GM19397 (cell line): Measurements from ENCODE around the gene GCK.

Source experiments
- ATAC-seq: cut with Tn5 transposase; IDR thresholded peaks from one replicate; pipeline ENCODE4 v1.9.1; 2021; ENCODE audit warnings: mild to moderate bottlenecking, moderate library complexity; ENCODE audit not compliant: unreplicated experiment

GCK gene

GRCh38 chr7:44124822-44125202 lies 64.4 kb downstream of the GCK start:
- no peak for ATAC-seq

- peak; percentile 98 for ATAC-seq
Observed at GRCh38 chr7:44123190-44124003, 65.8 kb downstream of the GCK start, which contains the start of gene POLD2. TSS of gene POLD2 (minus strand) at chr7:44123548. CDS start at chr7:44122053, 1,495 bp downstream.

GRCh38 chr7:44122529-44122928 lies 66.7 kb downstream of the GCK start:
- ATAC-seq = no peak

GRCh38 chr7:44121761-44122420 lies 67.3 kb downstream of the GCK start:
- ATAC-seq = no peak

GRCh38 chr7:44120395-44120794 lies 68.8 kb downstream of the GCK start:
- ATAC-seq = no peak

GRCh38 chr7:44119829-44120380 lies 69.3 kb downstream of the GCK start:
- ATAC-seq = no peak

- ATAC-seq = no peak
Observed at GRCh38 chr7:44117801-44118429, 71.3 kb downstream of the GCK start.

- ATAC-seq = no peak
Observed at GRCh38 chr7:44116789-44117666, 72.2 kb downstream of the GCK start.

- no peak for ATAC-seq
Observed at GRCh38 chr7:44116087-44116788, 73.0 kb downstream of the GCK start.

- ATAC-seq = no peak
Observed at GRCh38 chr7:44114586-44115310, 74.5 kb downstream of the GCK start.

- ATAC-seq = no peak
Observed at GRCh38 chr7:44113764-44114354, 75.4 kb downstream of the GCK start.

GRCh38 chr7:44112997-44113763 lies 76.1 kb downstream of the GCK start:
- ATAC-seq = no peak

GRCh38 chr7:44112231-44112996 lies 76.8 kb downstream of the GCK start:
- no peak for ATAC-seq

- ATAC-seq = no peak
Observed at GRCh38 chr7:44111761-44112160, 77.5 kb downstream of the GCK start.

- ATAC-seq = no peak
Observed at GRCh38 chr7:44110719-44111635, 78.3 kb downstream of the GCK start.

GRCh38 chr7:44109991-44110390 lies 79.2 kb downstream of the GCK start:
- ATAC-seq = no peak
